ENCODE measurements around the gene MRPS24.

MRPS24 gene

GRCh38 chr7:43869006-43869866 is at the start of gene MRPS24:
MRPS24 (minus strand) TSS chr7:43869517; CDS start chr7:43869495, 22 bp downstream.
- DNase-seq, result peak; percentile 97
- Mint-ChIP-seq H3K36me3 (ENCODE audit: low read depth) (peaks cover 24% of the 10 kb centered on the region), H3K4me1 (peaks cover 42% of the 10 kb centered on the region), H3K4me3 (peak within 1 kb of the TSS; percentile 92), H3K27me3 (ENCODE audit: low read depth, poor library complexity) (peaks cover 4% of the 10 kb centered on the region), H3K9me3 (peaks cover 8% of the 10 kb centered on the region), H3K27ac (peak within 1 kb of the TSS; percentile 88)
- TF ChIP-seq CTCF (IDR thresholded peaks at IDR 0.05), result no peak

GRCh38 chr7:43915907-43916306 is 46.6 kb upstream of the MRPS24 start:
- Mint-ChIP-seq H3K9me3 (peaks cover 39% of the 10 kb centered on the region), H3K4me3 (no peak overlapping the region), H3K36me3 (ENCODE audit: low read depth) (peaks cover 25% of the 10 kb centered on the region), H3K27ac (no peak overlapping the region), H3K27me3 (ENCODE audit: low read depth, poor library complexity) (peaks cover 5% of the 10 kb centered on the region), H3K4me1 (no peaks in the 10 kb centered on the region)
- DNase-seq, result no peak
- TF ChIP-seq CTCF (IDR thresholded peaks at IDR 0.05), result no peak

GRCh38 chr7:43914795-43915194 is 45.5 kb upstream of the MRPS24 start:
- TF ChIP-seq CTCF (IDR thresholded peaks at IDR 0.05), result no peak
- Mint-ChIP-seq H3K4me1 (no peaks in the 10 kb centered on the region), H3K4me3 (no peak overlapping the region), H3K9me3 (peaks cover 42% of the 10 kb centered on the region), H3K27me3 (ENCODE audit: low read depth, poor library complexity) (peaks cover 5% of the 10 kb centered on the region), H3K36me3 (ENCODE audit: low read depth) (peaks cover 23% of the 10 kb centered on the region), H3K27ac (no peak overlapping the region)
- DNase-seq, result no peak

GRCh38 chr7:43906331-43907010 is 37.2 kb upstream of the MRPS24 start, which contains the start of gene URGCP:
URGCP (minus strand) TSS chr7:43906596; CDS start chr7:43906575, 21 bp downstream.
- no peak for TF ChIP-seq CTCF (IDR thresholded peaks at IDR 0.05)
- H3K4me3 Mint-ChIP-seq, result peak within 1 kb of the TSS; percentile 95
- H3K4me1 Mint-ChIP-seq, result peaks cover 13% of the 10 kb centered on the region
- H3K27me3 Mint-ChIP-seq (ENCODE audit: low read depth, poor library complexity), result peaks cover 16% of the 10 kb centered on the region
- DNase-seq, result peak; percentile 76
- H3K27ac Mint-ChIP-seq, result peak within 1 kb of the TSS; percentile 85
- H3K36me3 Mint-ChIP-seq (ENCODE audit: low read depth), result peaks cover 12% of the 10 kb centered on the region
- peaks cover 10% of the 10 kb centered on the region for H3K9me3 Mint-ChIP-seq

- Mint-ChIP-seq H3K36me3 (ENCODE audit: low read depth) (peaks cover 13% of the 10 kb centered on the region), H3K9me3 (peaks cover 10% of the 10 kb centered on the region), H3K4me1 (peaks cover 15% of the 10 kb centered on the region), H3K4me3 (peak overlapping the region; percentile 95), H3K27ac (peak overlapping the region; percentile 85), H3K27me3 (ENCODE audit: low read depth, poor library complexity) (peaks cover 16% of the 10 kb centered on the region)
- no peak for TF ChIP-seq CTCF (IDR thresholded peaks at IDR 0.05)
- DNase-seq, result peak; percentile 45
Measured at GRCh38 chr7:43905956-43906330, 36.6 kb upstream of the MRPS24 start.
